Measurements from ENCODE around the gene TOLLIP. TPM values are rescaled to one million over a fixed set of nuclear protein-coding genes. Genes with fewer than 3 reads are reported as not detected.

Gene TOLLIP
- total RNA-seq, 1 donor from 2014 or later: 71.1 TPM

DNA sequence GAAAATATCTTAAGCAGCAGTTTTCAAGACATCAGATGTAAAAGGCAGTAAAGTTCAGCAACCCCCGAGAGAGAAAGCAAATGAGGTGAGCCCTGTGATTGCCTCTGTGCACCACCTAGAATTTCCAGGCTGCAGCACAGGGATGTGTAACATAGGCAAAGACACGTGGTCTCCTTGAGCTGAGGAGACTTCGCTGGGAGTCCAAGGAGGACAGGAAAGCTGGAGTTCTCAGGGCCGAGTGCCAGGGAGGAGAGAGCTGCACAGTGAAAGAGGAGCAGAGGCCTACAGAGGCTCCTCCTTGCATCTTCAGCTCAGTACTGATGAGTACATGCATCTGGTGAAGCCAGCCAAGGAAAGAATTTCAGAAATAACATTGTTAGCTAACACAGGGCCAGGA, 17.6 kb upstream of the TOLLIP start:
- H3K27me3 ChIP-seq: peaks cover 10% of the 10 kb centered on the region
- no peaks in the 10 kb centered on the region for H3K9me3 ChIP-seq
- TF ChIP-seq, protein P1, sequence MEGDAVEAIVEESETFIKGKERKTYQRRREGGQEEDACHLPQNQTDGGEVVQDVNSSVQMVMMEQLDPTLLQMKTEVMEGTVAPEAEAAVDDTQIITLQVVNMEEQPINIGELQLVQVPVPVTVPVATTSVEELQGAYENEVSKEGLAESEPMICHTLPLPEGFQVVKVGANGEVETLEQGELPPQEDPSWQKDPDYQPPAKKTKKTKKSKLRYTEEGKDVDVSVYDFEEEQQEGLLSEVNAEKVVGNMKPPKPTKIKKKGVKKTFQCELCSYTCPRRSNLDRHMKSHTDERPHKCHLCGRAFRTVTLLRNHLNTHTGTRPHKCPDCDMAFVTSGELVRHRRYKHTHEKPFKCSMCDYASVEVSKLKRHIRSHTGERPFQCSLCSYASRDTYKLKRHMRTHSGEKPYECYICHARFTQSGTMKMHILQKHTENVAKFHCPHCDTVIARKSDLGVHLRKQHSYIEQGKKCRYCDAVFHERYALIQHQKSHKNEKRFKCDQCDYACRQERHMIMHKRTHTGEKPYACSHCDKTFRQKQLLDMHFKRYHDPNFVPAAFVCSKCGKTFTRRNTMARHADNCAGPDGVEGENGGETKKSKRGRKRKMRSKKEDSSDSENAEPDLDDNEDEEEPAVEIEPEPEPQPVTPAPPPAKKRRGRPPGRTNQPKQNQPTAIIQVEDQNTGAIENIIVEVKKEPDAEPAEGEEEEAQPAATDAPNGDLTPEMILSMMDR (IDR thresholded peaks at IDR 0.05): no peak
- H3K36me3 ChIP-seq: no peaks in the 10 kb centered on the region
- no peaks in the 10 kb centered on the region for H3K4me1 ChIP-seq
- H3K4me3 ChIP-seq: no peak overlapping the region
- H3K27ac ChIP-seq: no peak overlapping the region
- no peak for ATAC-seq
- intact Hi-C loops (cut with DNase I): no loop called here
- DNase-seq: no peak

DNA sequence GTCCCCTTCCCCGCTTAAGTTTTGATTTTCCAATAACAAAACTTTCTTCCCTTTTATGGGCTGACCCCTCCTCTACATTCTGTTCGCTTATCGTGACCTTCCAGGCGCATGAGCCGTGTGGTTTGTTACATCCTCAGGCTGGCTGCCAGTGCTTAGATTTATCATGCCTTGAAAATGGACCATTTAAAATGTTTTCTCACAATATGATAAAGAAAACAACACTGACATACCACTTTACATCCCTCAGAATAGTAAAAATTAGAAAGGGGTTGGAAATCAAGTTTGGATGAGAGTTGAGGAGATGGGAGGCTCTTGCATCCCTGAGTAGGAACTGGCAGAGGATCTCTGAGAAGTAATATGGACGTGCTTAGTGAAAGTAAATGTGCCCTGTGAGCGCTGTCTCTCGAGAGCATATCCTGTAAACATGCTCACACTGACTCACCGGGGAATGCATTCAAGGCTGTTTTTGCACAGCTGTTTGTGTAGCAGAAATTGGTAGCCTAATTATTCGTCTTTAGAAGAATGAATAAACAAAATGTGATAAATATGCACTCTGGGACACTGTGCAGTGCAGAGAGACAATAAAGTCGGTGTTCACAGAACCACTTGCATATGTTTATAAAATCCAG, 17.1 kb upstream of the TOLLIP start:
- H3K27ac ChIP-seq: no peak overlapping the region
- H3K36me3 ChIP-seq: no peaks in the 10 kb centered on the region
- TF ChIP-seq, protein P1 (IDR thresholded peaks at IDR 0.05): no peak
- DNase-seq (no peak), ATAC-seq (no peak)
- no peak overlapping the region for H3K4me3 ChIP-seq
- peaks cover 10% of the 10 kb centered on the region for H3K27me3 ChIP-seq
- intact Hi-C loops (cut with DNase I): no loop called here
- H3K4me1 ChIP-seq: no peaks in the 10 kb centered on the region
- H3K9me3 ChIP-seq: no peaks in the 10 kb centered on the region

DNA sequence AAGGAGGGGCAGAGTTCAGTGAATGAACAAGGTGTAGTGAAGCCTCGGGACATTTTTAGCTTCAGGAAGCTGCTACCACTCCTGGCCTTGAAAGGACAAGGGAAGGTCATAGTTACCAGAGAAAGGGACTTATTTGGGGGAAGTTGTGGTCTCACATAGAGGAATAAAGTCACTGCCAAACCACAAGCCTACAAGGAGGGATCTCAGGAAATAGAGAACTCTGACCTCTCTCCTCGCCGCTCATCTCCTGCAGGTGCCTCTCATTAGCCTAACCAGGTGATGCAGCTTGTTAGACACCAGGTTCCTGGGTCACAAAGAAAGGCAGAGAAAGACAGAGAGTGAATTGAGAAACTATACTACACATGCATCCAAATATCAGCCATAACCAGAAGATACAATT, 14.3 kb upstream of the TOLLIP start:
- no peaks in the 10 kb centered on the region for H3K36me3 ChIP-seq
- peaks cover 10% of the 10 kb centered on the region for H3K27me3 ChIP-seq
- no peaks in the 10 kb centered on the region for H3K4me1 ChIP-seq
- DNase-seq (no peak), ATAC-seq (peak; percentile 70)
- no peaks in the 10 kb centered on the region for H3K9me3 ChIP-seq
- intact Hi-C loops (cut with DNase I): no loop called here
- no peak overlapping the region for H3K27ac ChIP-seq
- no peak overlapping the region for H3K4me3 ChIP-seq
- TF ChIP-seq, protein P1 (IDR thresholded peaks at IDR 0.05): no peak

DNA sequence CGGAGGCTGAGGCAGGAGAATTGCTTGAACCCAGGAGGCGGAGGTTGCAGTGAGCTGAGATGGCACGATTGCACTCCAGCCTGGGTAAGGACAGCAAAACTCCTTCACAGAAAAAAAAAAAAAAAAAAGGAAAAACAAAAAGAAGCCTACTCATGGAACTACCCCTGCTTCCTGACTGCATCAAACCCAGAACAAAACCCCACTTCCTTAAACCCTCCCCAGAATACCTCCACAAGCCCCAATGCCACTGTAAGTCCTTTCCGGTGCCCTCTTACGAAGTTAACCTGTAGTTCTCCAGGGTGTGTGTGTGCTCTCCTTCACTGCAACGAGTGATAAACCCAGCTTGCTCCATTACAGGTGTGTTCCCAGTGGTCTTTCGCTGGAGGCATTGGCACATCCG, 8.6 kb upstream of the TOLLIP start:
- H3K4me1 ChIP-seq: no peaks in the 10 kb centered on the region
- H3K36me3 ChIP-seq: no peaks in the 10 kb centered on the region
- no peak overlapping the region for H3K4me3 ChIP-seq
- TF ChIP-seq, protein P1 (IDR thresholded peaks at IDR 0.05): no peak
- no peaks in the 10 kb centered on the region for H3K9me3 ChIP-seq
- no peak overlapping the region for H3K27ac ChIP-seq
- DNase-seq: no peak
- no peaks in the 10 kb centered on the region for H3K27me3 ChIP-seq
- intact Hi-C loops (cut with DNase I): no loop called here
- no peak for ATAC-seq

DNA sequence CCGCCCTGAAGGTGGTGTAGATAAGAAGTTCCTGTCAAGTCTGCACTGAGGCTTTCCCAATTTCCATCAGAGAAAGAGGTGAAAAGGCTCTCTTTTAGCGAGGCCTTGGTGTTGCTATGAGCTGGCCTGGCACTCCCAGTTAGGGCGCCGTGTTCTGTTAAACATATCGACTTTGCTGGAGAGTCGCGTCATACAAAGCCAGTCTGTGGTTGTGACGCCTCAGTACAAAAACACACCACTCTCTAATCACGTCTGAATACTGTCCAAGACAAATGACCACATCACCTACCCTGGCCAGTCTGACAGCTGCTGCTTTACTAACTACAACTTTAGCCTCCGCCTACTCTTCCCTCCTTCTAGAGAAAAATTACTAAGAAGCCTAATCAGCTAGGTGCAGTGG, 8.0 kb upstream of the TOLLIP start:
- no peaks in the 10 kb centered on the region for H3K4me1 ChIP-seq
- no peaks in the 10 kb centered on the region for H3K9me3 ChIP-seq
- no peaks in the 10 kb centered on the region for H3K36me3 ChIP-seq
- intact Hi-C loops (cut with DNase I): no loop called here
- no peaks in the 10 kb centered on the region for H3K27me3 ChIP-seq
- H3K27ac ChIP-seq: no peak overlapping the region
- ATAC-seq (no peak), DNase-seq (no peak)
- TF ChIP-seq, protein P1 (IDR thresholded peaks at IDR 0.05): no peak
- no peak overlapping the region for H3K4me3 ChIP-seq

Measured in upper lobe of right lung (tissue), 1 donor.